HepG2 (cell line): ENCODE data around the gene VPS25. TPM values are rescaled to one million over a fixed set of nuclear protein-coding genes. Genes with fewer than 3 reads are reported as not detected.

Source experiments
- ARNT ChIP-seq: fragments of 450-650 bp; IDR thresholded peaks from 2 replicates; pipeline ENCODE4 v1.6.1; 2017
- ATM ChIP-seq: fragments of 450-650 bp; IDR thresholded peaks from 2 replicates; pipeline ENCODE4 v1.7.1; 2017; ENCODE audit warnings: mild to moderate bottlenecking, borderline replicate concordance
- FOXK2 ChIP-seq: fragments of 450-650 bp; IDR thresholded peaks from 2 replicates; pipeline ENCODE4 v1.6.1; 2016
- GRHL1 ChIP-seq: sonication (generic); formaldehyde crosslinking; conservative IDR thresholded peaks from 2 replicates; pipeline ENCODE4 v1.8.0; 2022; ENCODE audit warnings: missing genetic modification reagents
- MEIS1 ChIP-seq: sonication (generic); formaldehyde crosslinking; IDR thresholded peaks from 2 replicates; pipeline ENCODE4 v1.9.0; 2021; ENCODE audit warnings: mild to moderate bottlenecking, missing genetic modification reagents, moderate library complexity, borderline replicate concordance
- TAF1 ChIP-seq: sonication (generic); formaldehyde crosslinking; IDR thresholded peaks from 2 replicates; pipeline ENCODE4 v1.4.0; 2020; ENCODE audit warnings: missing genetic modification reagents
- ZBTB14 ChIP-seq: sonication (generic); formaldehyde crosslinking; IDR thresholded peaks from 2 replicates; pipeline ENCODE4 v1.4.0; 2020; ENCODE audit warnings: missing genetic modification reagents
- ZBTB3 ChIP-seq: sonication (generic); formaldehyde crosslinking; IDR thresholded peaks from 2 replicates; pipeline ENCODE4 v1.4.0; 2020; ENCODE audit warnings: low read depth, mild to moderate bottlenecking, moderate library complexity, missing genetic modification reagents, borderline replicate concordance
- ZNF17 ChIP-seq: sonication (generic); formaldehyde crosslinking; IDR thresholded peaks from 2 replicates; pipeline ENCODE4 v1.5.0; 2020; ENCODE audit warnings: mild to moderate bottlenecking, missing genetic modification reagents
- ZNF430 ChIP-seq: sonication (generic); formaldehyde crosslinking; IDR thresholded peaks from 2 replicates; pipeline ENCODE4 v1.9.0; 2021; ENCODE audit warnings: mild to moderate bottlenecking, missing genetic modification reagents
- ZNF549 ChIP-seq: sonication (generic); formaldehyde crosslinking; IDR thresholded peaks from 2 replicates; pipeline ENCODE4 v1.5.0; 2020; ENCODE audit warnings: missing genetic modification reagents
- ZNF597 ChIP-seq: sonication (generic); formaldehyde crosslinking; IDR thresholded peaks from 2 replicates; pipeline ENCODE4 v1.5.0; 2020; ENCODE audit warnings: missing genetic modification reagents
- ZSCAN21 ChIP-seq: sonication (generic); formaldehyde crosslinking; IDR thresholded peaks from 2 replicates; pipeline ENCODE4 v1.8.0; 2022; ENCODE audit warnings: mild to moderate bottlenecking, missing genetic modification reagents, moderate library complexity, borderline replicate concordance
- ZSCAN29 ChIP-seq: sonication (generic); formaldehyde crosslinking; conservative IDR thresholded peaks from 2 replicates; pipeline ENCODE4 v1.4.0; 2020; ENCODE audit warnings: mild to moderate bottlenecking, missing genetic modification reagents
- polyA plus RNA-seq, 8 experiments: library from polyadenylated mRNA; depleted of rRNA in 3 of 8; stranded (reverse) in 7 of 8; unstranded in 1 of 8; fragments of >200 nt; fragmentation: Illumina TruSeq in 4 of 8; extraction: Trizol in 4 of 8; gene quantifications; 2 replicates each; pipeline versions ENCODE4 v1.2.1 to v1.2.3, GENCODE V29; 2011 to 2016; ENCODE audit warnings: low read depth in 4 of 8, missing spikeins in 1 of 8, mixed read lengths in 1 of 8; ENCODE audit not compliant: insufficient read depth in 1 of 8
- total RNA-seq, 5 experiments: library from RNA; depleted of rRNA; stranded (reverse); fragments of >200 nt; fragmentation: Illumina TruSeq; extraction: Trizol; gene quantifications; 2 replicates each; pipeline ENCODE4 v1.2.3, GENCODE V29; 2016; ENCODE audit warnings: low read depth in 1 of 5
- TF ChIP-seq, protein P1 (sequence below): sonication (generic); formaldehyde crosslinking; IDR thresholded peaks from 2 replicates; pipeline ENCODE4 v1.4.0; 2020; ENCODE audit warnings: missing genetic modification reagents; ENCODE audit errors: not compliant biosample characterization
- TF ChIP-seq, protein P2 (sequence below): sonication (generic); formaldehyde crosslinking; IDR thresholded peaks from 2 replicates; pipeline ENCODE4 v1.5.0; 2020; ENCODE audit warnings: missing genetic modification reagents

The VPS25 gene
- total and polyA plus RNA-seq, 2 of the 13 experiments (the other 11 are each of a cell fraction or from before 2014, with no cell fraction given) = 161 to 249 TPM

DNA sequence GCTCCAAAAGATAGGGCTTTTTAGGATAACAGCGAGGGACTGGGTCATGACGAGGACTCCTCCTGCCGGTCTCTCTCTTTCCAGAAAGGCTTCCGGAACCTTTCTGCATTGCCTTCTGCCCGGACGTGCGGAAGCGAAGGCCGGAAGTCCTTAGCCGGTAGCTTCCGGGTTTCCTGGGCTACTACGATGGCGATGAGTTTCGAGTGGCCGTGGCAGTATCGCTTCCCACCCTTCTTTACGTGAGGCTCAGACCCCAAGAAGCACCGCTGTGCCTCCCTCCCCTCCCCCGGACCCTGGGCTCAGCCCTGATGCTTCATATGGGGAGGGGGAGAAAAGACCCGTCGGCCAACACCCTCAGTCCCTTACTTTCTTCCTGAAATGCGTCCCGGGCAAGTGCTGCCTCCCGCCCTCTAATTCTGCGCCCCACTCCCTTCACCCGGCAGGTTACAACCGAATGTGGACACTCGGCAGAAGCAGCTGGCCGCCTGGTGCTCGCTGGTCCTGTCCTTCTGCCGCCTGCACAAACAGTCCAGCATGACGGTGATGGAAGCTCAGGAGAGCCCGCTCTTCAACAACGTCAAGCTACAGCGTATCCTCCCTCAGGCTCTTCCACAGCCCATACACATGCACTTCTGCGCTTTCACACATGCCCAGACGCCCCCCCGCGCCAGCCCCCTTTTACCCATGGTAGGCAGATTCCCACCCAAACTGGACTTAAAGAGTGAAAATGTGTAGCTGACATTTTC lies at the start of gene VPS25 (continued):
- TF ChIP-seq GRHL1 (CRISPR knock-in tag) (no peak), FOXK2 (no peak), ZNF597 (CRISPR knock-in tag) (no peak), TAF1 (peak; percentile 98), ZBTB3 (CRISPR knock-in tag) (no peak; the same call in 1 of the 2 replicates), ZSCAN29 (CRISPR knock-in tag) (no peak), ATM (no peak), MEIS1 (CRISPR knock-in tag) (0 out of 2 replicates have a peak, but pooled peaks have one; percentile 67), ZNF17 (CRISPR knock-in tag) (no peak), ZBTB14 (CRISPR knock-in tag) (peak; percentile 40; the same call in 1 of the 2 replicates), ZNF430 (CRISPR knock-in tag) (peak; percentile 85), ZSCAN21 (no peak; the same call in 1 of the 2 replicates), ARNT (no peak), ZNF549 (CRISPR knock-in tag) (no peak)
- TF ChIP-seq, protein P1, sequence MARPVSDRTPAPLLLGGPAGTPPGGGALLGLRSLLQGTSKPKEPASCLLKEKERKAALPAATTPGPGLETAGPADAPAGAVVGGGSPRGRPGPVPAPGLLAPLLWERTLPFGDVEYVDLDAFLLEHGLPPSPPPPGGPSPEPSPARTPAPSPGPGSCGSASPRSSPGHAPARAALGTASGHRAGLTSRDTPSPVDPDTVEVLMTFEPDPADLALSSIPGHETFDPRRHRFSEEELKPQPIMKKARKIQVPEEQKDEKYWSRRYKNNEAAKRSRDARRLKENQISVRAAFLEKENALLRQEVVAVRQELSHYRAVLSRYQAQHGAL = no peak
- TF ChIP-seq, protein P2, sequence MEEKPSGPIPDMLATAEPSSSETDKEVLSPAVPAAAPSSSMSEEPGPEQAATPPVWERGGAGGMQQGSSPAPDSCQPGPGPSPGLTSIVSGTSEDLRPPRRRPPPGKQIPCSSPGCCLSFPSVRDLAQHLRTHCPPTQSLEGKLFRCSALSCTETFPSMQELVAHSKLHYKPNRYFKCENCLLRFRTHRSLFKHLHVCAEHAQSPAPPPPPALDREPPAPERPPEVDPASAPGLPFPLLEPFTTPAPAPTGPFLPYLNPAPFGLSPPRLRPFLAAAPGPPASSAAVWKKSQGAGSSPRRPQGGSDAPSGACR (CRISPR knock-in tag) = peak; percentile 88
